Measurements from ENCODE around the gene PSMD6. TPM values are rescaled to one million over a fixed set of nuclear protein-coding genes. Genes with fewer than 3 reads are reported as not detected.

Gene PSMD6
- total and polyA plus RNA-seq, 9 of the 15 experiments (the other 6 are each of a cell fraction or from before 2014, with no cell fraction given), result 78.2 to 133 (median 113) TPM

GRCh38 chr3:63991666-63992065 is 31.6 kb downstream of the PSMD6 start:
- in situ Hi-C loops (cut with MboI), result no loop called here
- DNase-seq (ENCODE audit: extremely low read depth in 1 of 4, low spot score in 3 of 4) (no peak), ATAC-seq (no peak), FAIRE-seq (no peak)
- TF ChIP-seq ZNF239 (CRISPR knock-in tag; IDR thresholded peaks at IDR 0.05) (peak; percentile 81), MEIS2 (IDR thresholded peaks at IDR 0.05; ENCODE audit: partially characterized antibody) (no peak)
- no peak overlapping the region for H3K4me2 ChIP-seq (ENCODE audit: insufficient read depth, low read length)
- H3K27me3 ChIP-seq (ENCODE audit: control insufficient read depth in 2 of 2, insufficient read depth in 2 of 2, low read length in 2 of 2), result no peaks in the 10 kb centered on the region
- H3K79me2 ChIP-seq (ENCODE audit: control insufficient read depth, insufficient read depth, low read length), result no peaks in the 10 kb centered on the region
- ChIA-PET CTCF (ENCODE audit: low intra/inter-chr PET ratio) (no interaction called here), POLR2A (no interaction called here)
- no peaks in the 10 kb centered on the region for H3K9me3 ChIP-seq (replicated peaks; ENCODE audit: control insufficient read depth, insufficient read depth, low read depth, low read length)
- no peak overlapping the region for H3K27ac ChIP-seq (ENCODE audit: extremely low read depth, low read depth, low read length)
- no peak overlapping the region for H2AFZ ChIP-seq (ENCODE audit: low read depth, low read length)
- no peaks in the 10 kb centered on the region for H3K9me1 ChIP-seq (ENCODE audit: control insufficient read depth, insufficient read depth, low read length)
- H4K20me1 ChIP-seq (replicated peaks; ENCODE audit: control insufficient read depth, insufficient read depth, low read length), result no peaks in the 10 kb centered on the region
- no peaks in the 10 kb centered on the region for H3K4me1 ChIP-seq (replicated peaks in 1 of 2; ENCODE audit: control insufficient read depth in 2 of 2, insufficient read depth in 2 of 2, low read length in 2 of 2)
- WGBS (ENCODE audit: insufficient coverage, low coverage, missing lambda C conversion rate), result 82% methylated on average over 3 of the region's 3 CpGs
- intact Hi-C loops (cut with micrococcal nuclease), result loop anchor here (2.0 kb wide), 1 partner anchor 29 kb away; no protein-coding TSS in a partner anchor
- H3K4me3 ChIP-seq, result no peak overlapping the region
- H3K36me3 ChIP-seq (ENCODE audit: control insufficient read depth, insufficient read depth, low read length), result peaks cover 91% of the 10 kb centered on the region; the same call in 2 of the 3 replicates
- H3K9ac ChIP-seq (ENCODE audit: insufficient read depth in 1 of 2, low read depth in 2 of 2, low read length in 2 of 2), result no peak overlapping the region
- BruUV-seq (replicated peaks), result no TSS peak

- no peak for ATAC-seq
- intact Hi-C loops (cut with micrococcal nuclease) (no loop called here), in situ Hi-C loops (cut with MboI) (no loop called here)
- TF ChIP-seq SMAD4 (CRISPR knock-in tag; conservative IDR thresholded peaks at IDR 0.05) (no peak), ZBTB11 (CRISPR knock-in tag; IDR thresholded peaks at IDR 0.05) (0 out of 6 replicates have a peak, but pooled peaks of 1 of the 3 experiments have one; percentile 11)
- peaks cover 87% of the 10 kb centered on the region; the same call in 2 of the 3 replicates for H3K36me3 ChIP-seq (ENCODE audit: control insufficient read depth, insufficient read depth, low read length)
- H3K4me3 ChIP-seq, result no peak overlapping the region
- H3K4me1 ChIP-seq (replicated peaks in 1 of 2; ENCODE audit: control insufficient read depth in 2 of 2, insufficient read depth in 2 of 2, low read length in 2 of 2), result no peaks in the 10 kb centered on the region
- FAIRE-seq, result no peak
- H4K20me1 ChIP-seq (replicated peaks; ENCODE audit: control insufficient read depth, insufficient read depth, low read length), result no peaks in the 10 kb centered on the region
- H3K4me2 ChIP-seq (ENCODE audit: insufficient read depth, low read length), result no peak overlapping the region
- H2AFZ ChIP-seq (ENCODE audit: low read depth, low read length), result no peak overlapping the region
- ChIA-PET POLR2A (no interaction called here), CTCF (ENCODE audit: low intra/inter-chr PET ratio) (no interaction called here)
- no peaks in the 10 kb centered on the region for H3K27me3 ChIP-seq (ENCODE audit: control insufficient read depth in 2 of 2, insufficient read depth in 2 of 2, low read length in 2 of 2)
- WGBS (ENCODE audit: insufficient coverage, low coverage, missing lambda C conversion rate), result 93% methylated on average over 5 of the region's 5 CpGs
- no peaks in the 10 kb centered on the region for H3K9me1 ChIP-seq (ENCODE audit: control insufficient read depth, insufficient read depth, low read length)
- H3K27ac ChIP-seq (ENCODE audit: extremely low read depth, low read depth, low read length), result no peak overlapping the region
- no peak overlapping the region for H3K9ac ChIP-seq (ENCODE audit: insufficient read depth in 1 of 2, low read depth in 2 of 2, low read length in 2 of 2)
- H3K9me3 ChIP-seq (replicated peaks; ENCODE audit: control insufficient read depth, insufficient read depth, low read depth, low read length), result no peaks in the 10 kb centered on the region
- no peaks in the 10 kb centered on the region for H3K79me2 ChIP-seq (ENCODE audit: control insufficient read depth, insufficient read depth, low read length)
- BruUV-seq (replicated peaks), result no TSS peak
- no peak for DNase-seq (ENCODE audit: extremely low read depth in 1 of 4, low spot score in 3 of 4)
Observed at GRCh38 chr3:63990733-63991132, 32.6 kb downstream of the PSMD6 start.

Measured in K562 (cell line).